SH-SY5Y (cell line): Measurements from ENCODE around the gene CMTR2.

Experiments
- GATA2 ChIP-seq: IDR thresholded peaks from 2 replicates; pipeline ENCODE4 v1.6.1; 2011; ENCODE audit warnings: mild to moderate bottlenecking, low read depth, low read length
- GATA3 ChIP-seq: IDR thresholded peaks from 2 replicates; pipeline ENCODE4 v1.6.1; 2011; ENCODE audit warnings: low read depth, mild to moderate bottlenecking, low read length, moderate library complexity

- TF ChIP-seq GATA2 (no peak), GATA3 (no peak)
Observed at GRCh38 chr16:71258372-71258771, 30.8 kb downstream of the CMTR2 start.
